DND-41 (cell line): ENCODE measurements around the gene ABCA7.

ENCODE experiments used
- ATAC-seq: fragments of 200-7000 bp; cut with Tn5 transposase; 3 replicates; pipeline ENCODE4 v1.9.1; 2021; ENCODE audit warnings: low read depth; ENCODE audit not compliant: insufficient read depth
- DNase-seq: peaks from one replicate; pipeline ENCODE4 v3.0.0-alpha.2; 2020
- H2AFZ ChIP-seq: 2 replicates; pipeline ENCODE4 v1.6.0; 2012; ENCODE audit warnings: low read depth, low read length
- H3K27ac ChIP-seq: 2 replicates; pipeline ENCODE4 v1.5.1; 2012; ENCODE audit warnings: low read length, inconsistent platforms
- H3K27me3 ChIP-seq: fragments of 200-600 bp; sonication (generic); 2 replicates; pipeline ENCODE4 v1.6.0; 2012; ENCODE audit warnings: low read length, mild to moderate bottlenecking, inconsistent platforms; ENCODE audit not compliant: insufficient read depth, poor library complexity
- H3K36me3 ChIP-seq: 2 replicates; pipeline ENCODE4 v1.5.1; 2012; ENCODE audit warnings: low read length, inconsistent platforms; ENCODE audit not compliant: insufficient read depth
- H3K4me1 ChIP-seq: 2 replicates; pipeline ENCODE4 v1.5.1; 2012; ENCODE audit warnings: mild to moderate bottlenecking, low read length; ENCODE audit not compliant: insufficient read depth
- H3K4me2 ChIP-seq: 2 replicates; pipeline ENCODE4 v1.6.0; 2012; ENCODE audit warnings: mild to moderate bottlenecking, moderate library complexity, low read length, inconsistent platforms; ENCODE audit not compliant: insufficient read depth
- H3K4me3 ChIP-seq, 2 experiments: fragments of 200-600 bp in 1 of 2; shearing (Covaris generic) in 1 of 2; 2 replicates each; pipeline ENCODE4 v1.5.1; 2012 to 2016; ENCODE audit warnings: inconsistent platforms in 2 of 2, low read length in 2 of 2, mild to moderate bottlenecking in 2 of 2, low read depth in 1 of 2, moderate library complexity in 1 of 2
- H3K79me2 ChIP-seq: 2 replicates; pipeline ENCODE4 v1.6.0; 2012; ENCODE audit warnings: low read length, inconsistent platforms; ENCODE audit not compliant: insufficient read depth
- H3K9ac ChIP-seq: 2 replicates; pipeline ENCODE4 v1.6.0; 2012; ENCODE audit warnings: low read depth, mild to moderate bottlenecking, inconsistent platforms, low read length, moderate library complexity
- H3K9me3 ChIP-seq: 2 replicates; pipeline ENCODE4 v1.5.1; 2012; ENCODE audit warnings: low read length, moderate library complexity, mild to moderate bottlenecking, inconsistent platforms; ENCODE audit not compliant: insufficient read depth, severe bottlenecking
- H4K20me1 ChIP-seq: 2 replicates; pipeline ENCODE4 v1.6.0; 2012; ENCODE audit warnings: low read length; ENCODE audit not compliant: insufficient read depth
- CTCF ChIP-seq: IDR thresholded peaks from 2 replicates; pipeline ENCODE4 v1.5.1; 2012; ENCODE audit warnings: borderline replicate concordance, low read length, moderate library complexity, mild to moderate bottlenecking; ENCODE audit not compliant: poor library complexity, severe bottlenecking; ENCODE audit errors: extremely low read depth
- EZH2 ChIP-seq: IDR thresholded peaks from 3 replicates; pipeline ENCODE4 v1.6.1; 2012; ENCODE audit warnings: borderline replicate concordance, low read depth, mild to moderate bottlenecking, moderate library complexity, low read length, inconsistent platforms; ENCODE audit not compliant: severe bottlenecking

Gene ABCA7

GRCh38 chr19:1072371-1073015, 32.6 kb downstream of the ABCA7 start:
- Histone ChIP-seq H3K79me2 (peaks cover 42% of the 10 kb centered on the region), H3K27ac (no peak overlapping the region), H3K9ac (no peak overlapping the region), H4K20me1 (peaks cover 40% of the 10 kb centered on the region), H3K9me3 (no peaks in the 10 kb centered on the region), H3K4me2 (no peak overlapping the region), H3K36me3 (peaks cover 57% of the 10 kb centered on the region), H3K27me3 (no peaks in the 10 kb centered on the region), H2AFZ (no peak overlapping the region), H3K4me3 (no peak overlapping the region), H3K4me1 (peaks cover 58% of the 10 kb centered on the region)
- ATAC-seq = no peak
- TF ChIP-seq EZH2 = no peak
- TF ChIP-seq CTCF = no peak
- DNase-seq = no peak

- peaks cover 40% of the 10 kb centered on the region for H4K20me1 ChIP-seq
- H3K9ac ChIP-seq = no peak overlapping the region
- no peak overlapping the region for H2AFZ ChIP-seq
- no peaks in the 10 kb centered on the region for H3K27me3 ChIP-seq
- no peak overlapping the region for H3K27ac ChIP-seq
- TF ChIP-seq EZH2 = no peak
- TF ChIP-seq CTCF = no peak
- DNase-seq (no peak), ATAC-seq (no peak)
- H3K36me3 ChIP-seq = peaks cover 60% of the 10 kb centered on the region
- no peak overlapping the region for H3K4me3 ChIP-seq
- no peak overlapping the region for H3K4me2 ChIP-seq
- H3K79me2 ChIP-seq = peaks cover 38% of the 10 kb centered on the region
- no peaks in the 10 kb centered on the region for H3K9me3 ChIP-seq
- H3K4me1 ChIP-seq = peaks cover 54% of the 10 kb centered on the region
Observed at GRCh38 chr19:1073063-1073955, 33.4 kb downstream of the ABCA7 start.

GRCh38 chr19:1073956-1074517, 34.1 kb downstream of the ABCA7 start:
- no peak for TF ChIP-seq CTCF
- no peak for TF ChIP-seq EZH2
- no peak for ATAC-seq
- Histone ChIP-seq H3K4me1 (peaks cover 47% of the 10 kb centered on the region), H3K4me2 (peak overlapping the region; percentile 66), H2AFZ (no peak overlapping the region), H3K9me3 (no peaks in the 10 kb centered on the region), H3K79me2 (peaks cover 30% of the 10 kb centered on the region), H3K27ac (peak overlapping the region; percentile 80), H3K4me3 (peak overlapping the region in 1 of 2 experiments; percentile 38; a peak in 2 of 4 replicates), H3K36me3 (peaks cover 56% of the 10 kb centered on the region), H3K27me3 (no peaks in the 10 kb centered on the region), H3K9ac (peak overlapping the region; percentile 40), H4K20me1 (peaks cover 33% of the 10 kb centered on the region)
- no peak for DNase-seq
